GM04504 (cell line): ENCODE data around the gene ATP5MC2.
A peak's percentile ranks its signal among the peaks of the same experiment; 100 is the strongest.
"Not testable (repeated sequence)": the region's sequence is repeated elsewhere in the genome, so short reads cannot be mapped to it uniquely, and the experiment has no call there.

Experiments
- DNase-seq: peaks from one replicate; pipeline ENCODE4 v3.0.0-alpha.2; 2012; ENCODE audit warnings: low read depth

The ATP5MC2 gene

DNA sequence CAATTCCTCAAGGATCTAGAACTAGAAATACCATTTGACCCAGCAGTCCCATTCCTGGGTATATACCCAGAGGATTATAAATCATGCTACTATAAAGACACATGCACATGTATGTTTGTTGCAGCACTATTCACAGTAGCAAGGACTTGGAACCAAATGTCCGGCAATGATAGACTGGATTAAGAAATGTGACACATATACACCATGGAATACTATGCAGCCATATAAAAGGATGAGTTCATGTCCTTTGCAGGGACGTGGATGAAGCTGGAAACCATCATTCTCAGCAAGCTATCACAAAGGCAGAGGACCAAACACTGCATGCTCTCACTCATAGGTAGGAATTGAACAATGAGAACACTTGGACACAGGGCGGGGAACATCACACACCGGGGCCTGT is 29.6 kb downstream of the ATP5MC2 start:
- not testable (repeated sequence) for DNase-seq

DNA sequence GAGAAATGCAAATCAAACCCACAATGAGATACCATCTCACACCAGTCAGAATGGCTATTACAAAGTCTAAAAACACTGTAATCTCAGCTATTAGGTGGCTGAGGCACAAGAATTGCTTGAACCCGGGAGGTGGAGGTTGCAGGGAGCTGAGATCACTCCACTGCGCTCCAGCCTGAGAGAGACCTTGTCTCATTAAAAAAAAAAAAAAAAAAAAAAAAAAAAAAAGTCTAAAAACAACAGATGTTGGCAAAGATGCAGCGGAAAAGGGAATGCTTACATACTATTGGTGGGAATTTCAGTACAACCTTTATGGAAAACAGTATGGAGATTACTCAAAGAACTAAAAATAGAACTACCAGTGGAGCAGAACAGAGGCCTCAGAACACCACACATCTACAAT is 30.7 kb downstream of the ATP5MC2 start:
- no peak for DNase-seq

DNA sequence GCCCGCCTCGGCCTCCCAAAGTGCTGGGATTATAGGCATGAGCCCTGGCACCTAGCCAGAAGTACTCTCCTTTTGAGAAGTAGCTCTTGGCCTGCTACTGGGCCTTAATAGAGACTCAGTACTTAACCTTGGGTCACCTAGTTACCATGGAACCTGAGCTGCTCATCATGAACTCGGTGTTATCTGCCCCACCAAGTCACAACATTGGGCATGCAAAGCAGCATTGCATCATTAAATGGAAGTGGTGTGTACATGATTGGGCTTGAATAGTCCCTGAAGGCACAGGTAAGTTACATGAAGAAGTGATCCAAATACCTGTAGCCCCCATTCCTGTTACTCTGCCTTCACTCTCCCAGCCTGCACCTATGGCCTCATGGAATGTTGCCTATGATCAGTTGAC is 31.8 kb downstream of the ATP5MC2 start:
- no peak for DNase-seq

DNA sequence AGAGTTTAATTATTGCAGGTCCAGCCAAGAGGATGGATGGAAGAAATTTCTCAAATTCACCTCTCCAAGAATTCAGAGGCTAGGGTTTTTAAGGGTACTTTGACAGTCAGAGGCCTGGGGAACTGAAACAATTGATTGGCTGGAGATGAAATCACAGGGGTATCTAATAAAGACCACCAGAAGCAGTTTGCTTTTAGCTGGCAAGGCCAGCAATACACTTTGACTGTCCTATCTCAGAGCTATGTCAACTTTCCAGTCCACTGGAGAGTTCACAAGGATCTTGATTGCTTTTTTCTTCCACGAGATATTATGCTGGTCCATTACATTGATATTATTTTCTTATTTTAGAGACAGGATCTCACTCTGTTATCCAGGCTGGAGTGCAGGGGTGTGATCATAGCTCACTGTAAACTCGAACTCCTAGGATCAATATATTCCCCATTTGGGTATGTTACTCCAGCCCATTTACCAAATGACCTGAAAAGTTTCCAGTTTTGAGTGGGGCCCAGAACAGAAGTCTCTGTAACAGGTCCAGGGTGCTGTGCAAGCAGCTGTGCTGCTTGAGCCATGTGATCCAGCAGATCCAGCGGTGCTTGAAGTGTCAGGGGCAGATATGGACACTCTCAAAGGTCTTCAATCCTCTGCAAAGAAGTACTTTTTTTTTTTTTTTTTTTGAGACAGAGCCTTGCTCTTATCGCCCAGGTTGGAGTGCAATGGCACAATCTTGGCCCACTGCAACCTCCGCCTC is 32.5 kb downstream of the ATP5MC2 start:
- no peak for DNase-seq

DNA sequence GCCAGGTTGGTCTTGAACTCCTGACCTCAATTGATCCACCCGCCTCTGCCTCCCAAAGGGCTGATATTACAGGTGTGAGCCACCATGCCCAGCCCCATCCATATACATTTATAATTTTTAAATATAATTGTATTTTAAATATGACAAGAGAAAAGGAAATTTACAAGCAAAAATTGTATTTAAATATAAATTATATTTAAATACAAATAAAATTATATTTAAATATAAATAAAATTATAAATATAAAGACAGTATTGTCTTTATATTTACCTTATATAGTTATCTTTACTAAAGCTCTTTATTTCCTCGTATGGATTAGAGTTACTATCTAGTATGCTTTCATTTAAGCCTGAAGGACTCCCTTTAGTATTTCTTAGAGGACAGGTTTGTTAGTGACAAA is 37.8 kb downstream of the ATP5MC2 start:
- DNase-seq, result no peak

DNA sequence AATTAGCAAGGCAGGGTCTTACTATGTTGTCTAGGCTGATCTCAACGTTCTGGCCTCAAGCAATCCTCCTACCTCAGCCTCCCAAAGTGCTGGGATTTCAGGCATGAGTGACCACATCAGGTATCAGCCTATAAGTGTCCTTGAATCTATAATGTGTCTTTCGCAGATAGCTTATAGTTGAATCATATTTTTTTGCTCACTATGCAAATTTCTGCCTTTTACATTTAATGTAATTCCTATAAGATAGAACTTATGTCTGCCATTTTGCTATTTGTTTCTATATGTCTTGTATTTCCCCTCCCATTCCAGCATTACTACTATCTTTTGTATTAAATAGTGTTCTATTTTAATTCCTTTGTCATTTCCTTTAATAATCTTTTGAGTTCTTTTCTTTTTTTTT is 39.2 kb downstream of the ATP5MC2 start:
- DNase-seq, result no peak

DNA sequence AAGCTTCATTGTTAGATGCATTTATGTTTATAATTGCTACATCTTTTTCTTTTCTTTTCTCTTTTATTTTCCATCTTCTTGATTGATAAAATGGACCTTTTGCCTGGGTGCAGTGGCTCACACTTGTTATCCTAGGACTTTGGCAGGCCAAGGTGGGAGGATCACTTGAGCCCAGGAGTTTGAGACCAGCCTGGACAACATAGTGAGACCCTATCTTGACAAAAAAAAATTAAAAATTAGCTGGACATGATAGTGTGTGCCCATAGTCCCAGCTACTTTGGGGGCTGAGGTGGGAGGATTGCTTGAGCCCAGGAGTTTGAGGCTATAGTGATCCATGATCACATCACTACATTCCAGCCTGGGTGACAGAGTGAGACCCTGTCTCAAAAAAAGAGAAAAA is 40.2 kb downstream of the ATP5MC2 start:
- DNase-seq, result not testable (repeated sequence)

DNA sequence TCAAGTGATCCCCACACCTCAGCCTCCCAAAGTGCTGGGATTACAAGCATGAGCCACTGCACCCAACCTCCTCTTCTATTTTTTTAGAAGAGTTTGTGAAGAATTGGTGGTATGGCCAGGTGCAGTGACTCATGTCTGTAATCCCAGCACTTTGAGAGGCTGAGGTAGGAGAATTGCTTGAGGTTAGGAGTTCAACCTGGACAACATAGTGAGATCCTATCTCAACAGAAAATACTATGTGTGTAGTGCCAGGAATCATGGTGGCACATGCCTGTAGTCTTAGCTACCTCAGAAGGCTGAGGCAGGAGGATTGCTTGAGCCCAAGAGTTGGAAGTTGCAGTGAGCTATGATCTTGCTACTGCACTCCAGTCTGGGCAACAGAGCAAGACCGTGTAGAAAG is 44.2 kb downstream of the ATP5MC2 start:
- DNase-seq, result no peak

DNA sequence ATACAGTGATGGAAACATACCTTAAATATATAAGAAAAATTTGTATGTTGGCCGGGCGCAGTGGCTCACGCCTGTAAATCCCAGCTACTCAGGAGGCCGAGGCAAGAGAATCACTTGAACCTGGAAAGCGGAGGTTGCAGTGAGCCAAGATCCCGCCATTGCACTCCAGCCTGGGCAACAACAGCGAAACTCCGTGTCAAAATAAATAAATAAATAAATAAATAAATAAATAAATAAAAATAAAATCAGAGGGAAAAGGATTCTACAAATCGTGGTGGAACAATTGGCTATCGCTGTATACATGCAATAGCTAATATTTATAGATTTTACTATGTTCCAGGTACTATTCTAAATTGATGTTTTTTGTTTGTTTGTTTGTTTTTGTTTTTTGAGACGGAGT is 48.0 kb downstream of the ATP5MC2 start:
- DNase-seq, result no peak

DNA sequence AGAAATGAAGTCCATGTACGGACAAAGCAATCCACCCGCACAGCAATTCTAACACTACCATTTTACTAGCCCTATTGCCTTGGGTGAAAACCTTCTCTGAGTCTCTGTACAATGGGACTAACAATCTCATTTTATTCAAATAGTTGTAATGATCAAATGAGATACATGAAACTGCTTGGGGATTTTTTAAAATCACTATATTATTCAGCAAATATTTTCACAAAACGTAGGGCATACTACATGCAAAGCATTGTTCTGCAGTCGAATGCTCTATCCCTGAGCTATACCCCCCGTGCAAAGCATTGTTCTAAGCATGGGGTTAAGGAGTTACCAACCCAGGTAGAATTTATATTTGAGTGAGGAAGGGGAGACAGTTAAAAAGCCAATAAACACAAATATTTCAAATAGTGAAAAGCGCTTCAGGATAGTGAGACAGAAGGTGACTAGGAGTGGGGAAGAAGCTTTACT is 49.1 kb downstream of the ATP5MC2 start:
- no peak for DNase-seq

DNA sequence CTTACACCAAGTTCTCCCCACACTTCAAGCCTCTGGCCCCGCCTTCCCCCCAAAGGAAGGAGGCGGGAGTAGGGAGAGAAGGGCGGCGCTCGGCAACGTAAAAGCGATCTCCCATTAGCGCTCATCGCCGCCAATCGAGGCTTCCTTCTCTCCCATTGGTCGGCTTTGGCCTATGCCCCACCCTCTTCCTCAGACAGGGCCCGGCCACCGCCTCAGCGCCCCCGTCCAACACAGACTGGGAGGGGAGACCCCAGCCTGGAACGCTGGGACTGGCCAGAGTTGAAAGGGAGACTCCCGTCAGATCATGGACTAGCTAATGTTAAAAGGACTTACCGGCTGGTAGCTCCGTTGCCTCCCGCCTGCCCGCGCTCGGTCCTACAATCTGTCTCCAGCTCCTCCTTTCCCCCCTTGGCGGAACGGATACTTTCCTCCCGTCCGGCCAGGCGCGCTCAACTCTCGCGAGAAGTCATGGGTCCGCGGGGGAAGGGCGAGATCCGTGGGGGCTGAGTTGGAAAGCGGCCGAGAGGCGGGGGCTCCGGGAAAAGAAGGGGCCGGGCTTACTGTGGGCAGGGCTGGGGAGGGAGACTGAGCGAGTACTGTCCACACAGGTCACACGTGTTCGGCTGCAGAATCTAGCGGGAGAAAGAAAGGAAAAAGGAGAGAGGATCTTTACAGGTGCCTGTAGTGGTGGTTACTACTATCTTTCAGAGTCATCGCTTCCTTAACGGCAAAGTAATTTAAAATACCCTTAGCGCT is 49.8 kb downstream of the ATP5MC2 start, which contains the start of gene ATF7:
Gene ATF7, minus strand, starts transcription at position 437 of the 756 bp plus-strand sequence. CDS start 25,382 bp downstream, outside the sequence.
- peak; percentile 95 for DNase-seq

DNA sequence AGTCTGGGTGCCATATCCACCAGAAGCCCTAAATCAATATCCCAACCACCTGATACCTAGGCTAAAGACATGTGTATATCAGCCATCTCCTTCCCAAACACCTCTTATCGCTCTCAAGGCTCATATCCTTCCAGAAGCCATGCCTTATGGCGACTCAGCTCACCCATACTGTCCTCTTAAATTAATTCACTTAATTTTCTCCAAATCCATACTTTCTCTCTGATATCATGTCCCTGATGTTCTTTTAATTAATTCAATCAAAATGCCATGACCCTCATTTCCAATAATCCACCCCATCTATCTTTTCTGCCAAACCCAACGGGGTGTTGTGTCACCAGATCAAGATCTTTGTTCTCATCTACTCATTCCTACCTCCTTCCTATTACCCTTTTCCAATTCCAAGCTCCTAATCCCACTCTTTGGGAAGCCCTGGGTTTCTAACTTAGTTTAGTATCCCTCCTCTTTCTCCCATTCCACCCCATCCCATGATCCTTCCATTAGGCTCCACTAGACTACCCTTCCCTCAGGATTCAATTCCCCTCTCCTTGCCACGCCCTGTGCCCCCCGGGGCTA is 50.4 kb downstream of the ATP5MC2 start:
- DNase-seq, result no peak

DNA sequence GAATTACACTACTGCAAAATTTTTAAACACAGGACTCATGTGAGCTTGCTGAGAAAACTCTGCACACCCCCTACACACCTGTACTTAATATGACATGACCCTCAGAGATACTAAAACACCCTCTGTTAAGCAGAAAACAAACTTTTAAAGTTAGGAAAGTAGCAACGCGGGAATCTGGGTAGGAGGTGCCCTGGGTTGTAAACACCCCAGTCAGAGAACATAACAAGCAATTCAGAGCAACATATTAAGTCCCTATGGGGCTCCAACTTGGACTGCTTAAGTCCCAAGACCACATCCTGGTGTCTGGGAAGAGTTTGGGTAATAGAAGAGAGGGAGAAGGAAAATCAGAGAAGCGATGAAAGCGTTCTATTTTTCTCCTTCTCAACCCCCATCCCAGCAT is 50.9 kb downstream of the ATP5MC2 start:
- no peak for DNase-seq

DNA sequence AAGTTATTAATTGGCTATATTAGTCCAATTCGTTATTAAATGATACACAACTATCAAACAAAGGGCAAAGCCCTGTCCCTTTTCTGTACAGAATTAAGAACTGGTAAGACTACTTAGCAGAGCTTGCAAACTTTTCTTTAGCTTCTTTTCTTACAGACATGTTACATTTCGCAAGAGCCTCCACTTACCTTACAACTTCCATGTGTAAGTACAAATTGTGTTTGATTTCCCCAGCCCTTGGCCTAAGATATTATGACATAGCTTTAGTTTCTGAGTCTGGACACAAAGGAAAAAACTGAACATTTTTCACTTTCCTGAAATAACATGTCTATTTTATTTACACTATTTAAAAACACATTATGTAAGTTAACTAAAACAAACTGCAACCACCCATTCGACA is 51.4 kb downstream of the ATP5MC2 start:
- DNase-seq, result no peak

DNA sequence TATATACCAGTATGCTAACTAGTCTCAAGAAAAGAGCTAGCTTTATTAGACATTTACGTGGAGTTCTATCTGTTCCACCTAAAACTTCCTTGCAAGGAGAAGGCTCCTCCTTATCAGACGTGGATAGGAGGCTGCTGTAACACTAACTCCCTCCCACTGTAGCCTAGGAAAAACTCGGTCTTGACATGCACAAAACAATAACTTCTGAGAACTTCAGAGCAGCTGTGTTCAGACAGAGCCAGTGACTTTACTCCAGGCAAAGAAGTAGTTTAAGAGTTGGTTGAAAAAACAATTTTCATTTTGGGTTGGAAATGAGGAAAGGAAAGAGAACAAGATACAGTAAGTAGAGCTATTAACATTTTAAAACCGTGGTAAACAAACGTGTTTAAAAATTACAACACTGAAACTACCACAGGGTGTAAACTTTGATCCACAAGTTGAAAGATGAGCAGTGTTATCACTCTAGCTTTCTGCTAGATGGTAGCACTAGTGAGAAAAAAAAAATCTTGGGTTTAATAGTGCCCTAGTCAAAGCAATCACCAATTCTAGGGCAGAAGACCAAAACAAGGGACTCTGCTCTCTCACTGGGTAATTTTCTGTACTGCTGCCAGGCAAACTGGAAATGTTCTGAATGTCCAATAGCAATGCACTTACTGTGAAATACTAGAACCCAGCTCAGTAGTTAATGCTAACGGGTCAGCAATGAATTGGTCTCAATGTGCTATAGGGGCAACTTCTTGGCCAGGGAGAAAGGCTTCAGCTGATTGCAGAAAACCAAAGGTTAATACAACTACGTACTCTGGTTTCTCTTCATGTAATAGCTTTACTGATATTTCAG is 52.1 kb downstream of the ATP5MC2 start:
- DNase-seq, result peak; percentile 24

DNA sequence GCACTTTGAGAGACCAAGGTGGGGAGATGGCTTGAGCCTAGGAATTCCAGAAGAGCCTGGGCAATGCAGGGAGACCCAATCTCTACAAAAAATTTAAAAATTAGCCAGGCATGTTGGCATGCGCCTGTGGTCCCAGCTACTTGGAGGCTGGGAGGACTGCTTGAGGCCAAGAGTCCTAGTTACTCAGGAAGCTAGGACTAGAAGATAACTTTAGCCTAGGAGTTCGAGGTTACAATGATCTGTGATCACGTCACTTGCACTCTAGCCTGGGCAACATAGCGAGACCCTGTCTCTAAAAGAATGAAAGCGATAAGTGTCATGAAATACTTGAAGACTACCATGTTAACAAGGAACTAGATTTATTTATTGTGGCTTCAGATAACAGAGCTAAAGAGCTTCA is 53.2 kb downstream of the ATP5MC2 start:
- no peak for DNase-seq

DNA sequence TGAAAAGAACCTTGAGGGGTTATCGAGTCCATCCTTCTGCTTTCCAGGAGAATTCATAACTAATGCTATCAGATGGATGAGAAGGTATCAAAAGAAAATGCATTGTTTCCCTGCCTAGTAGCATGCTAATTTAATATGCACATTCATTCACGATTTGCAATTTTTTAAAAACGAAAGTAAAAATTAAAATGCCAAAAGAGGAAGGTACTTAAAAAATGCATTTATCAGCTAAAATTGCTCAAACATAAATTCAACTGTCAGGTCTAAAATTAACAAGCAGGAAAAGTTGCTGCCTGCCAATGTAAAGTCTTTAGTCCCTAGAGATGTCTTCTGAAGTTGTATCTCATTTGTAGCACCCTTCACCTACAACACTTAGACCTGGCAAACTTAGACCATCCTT is 57.6 kb downstream of the ATP5MC2 start:
- DNase-seq, result no peak

DNA sequence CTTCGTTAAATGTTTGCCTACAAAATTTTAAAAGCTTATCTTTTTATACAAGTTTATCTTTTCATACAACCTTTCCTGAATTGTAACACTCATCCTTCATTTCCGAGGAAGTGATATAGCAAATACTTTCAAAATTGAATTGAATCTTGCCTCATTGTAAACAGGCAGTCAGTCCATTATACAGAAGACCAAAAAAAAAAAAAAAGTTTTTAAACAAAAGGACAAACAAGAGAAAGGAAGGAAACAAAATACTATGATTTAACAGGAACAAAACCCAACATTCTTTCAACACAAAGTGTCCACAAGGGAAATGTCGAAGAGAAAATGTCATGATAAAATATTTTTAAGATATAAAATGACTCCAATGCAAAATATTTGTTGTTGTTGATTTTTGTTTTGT is 58.2 kb downstream of the ATP5MC2 start:
- no peak for DNase-seq

DNA sequence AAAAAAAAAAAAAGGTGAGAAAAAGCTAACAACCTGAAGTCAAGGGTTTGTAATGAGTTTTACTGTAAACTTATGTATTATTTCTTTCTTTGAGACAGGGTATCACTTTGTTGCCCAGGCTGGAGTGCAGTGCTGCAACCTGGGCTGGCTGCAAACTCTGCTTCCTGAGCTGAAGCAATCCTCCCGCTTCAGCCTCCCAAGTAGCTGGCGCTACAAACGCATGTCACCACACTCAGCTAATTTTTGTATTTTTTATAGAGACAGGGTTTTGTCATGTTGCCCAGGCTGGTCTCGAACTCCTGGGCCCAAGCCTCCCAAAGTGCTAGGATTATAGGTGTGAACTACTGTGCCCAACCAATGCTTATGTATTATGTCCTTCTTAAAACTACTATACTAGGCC is 58.9 kb downstream of the ATP5MC2 start:
- DNase-seq, result no peak
